Liver (tissue), 3 donors: ENCODE measurements around the gene EBF4.

Experiments
- CTCF ChIP-seq: fragments of 150-350 bp; IDR thresholded peaks from 2 replicates; pipeline ENCODE4 v1.5.1; 2017; ENCODE audit warnings: improper control_type of control experiment, low read depth, low read length; ENCODE audit not compliant: missing input control
- JUND ChIP-seq, 2 donors: IDR thresholded peaks; 2 replicates each; pipeline ENCODE4 v1.6.1; 2016; ENCODE audit warnings: antibody characterized with exemption in 2 of 2
- SP1 ChIP-seq: IDR thresholded peaks from 2 replicates; pipeline ENCODE4 v1.6.1; 2018; ENCODE audit warnings: antibody characterized with exemption, mild to moderate bottlenecking
- donor health status: healthy.
- donor health status: healthy.

- TF ChIP-seq CTCF (no peak), JUND (IDR thresholded peaks at IDR 0.05) (no peak), SP1 (no peak)
Measured at GRCh38 chr20:2734899-2735298, 42.3 kb downstream of the EBF4 start.
